Brain microvascular endothelial cell (primary cell): Measurements from ENCODE around the gene CHP1.
"Not testable (repeated sequence)": the region's sequence is repeated elsewhere in the genome, so short reads cannot be mapped to it uniquely, and the experiment has no call there.

ENCODE experiments used
- DNase-seq: peaks from one replicate; pipeline ENCODE4 v3.0.0-alpha.2; 2020
- H3K27ac ChIP-seq: fragments of 250-450 bp; sonication (Bioruptor Pico); 2 replicates; pipeline ENCODE4 v1.5.1; 2020; ENCODE audit warnings: mild to moderate bottlenecking, moderate library complexity
- H3K27me3 ChIP-seq: fragments of 250-450 bp; sonication (Bioruptor Pico); replicated peaks from 2 replicates; pipeline ENCODE4 v1.5.1; 2020; ENCODE audit warnings: mild to moderate bottlenecking
- H3K36me3 ChIP-seq: fragments of 250-450 bp; sonication (Bioruptor Pico); replicated peaks from 2 replicates; pipeline ENCODE4 v1.5.1; 2020; ENCODE audit warnings: mild to moderate bottlenecking
- H3K4me3 ChIP-seq: 2 replicates; pipeline ENCODE4 v1.5.1; 2011; ENCODE audit warnings: low read depth, mild to moderate bottlenecking, control low read depth, low read length, moderate library complexity
- in situ Hi-C: cut with HindIII; loops from 2 replicates; pipeline ENCODE4 v1.10.0; 2017; ENCODE audit warnings: low sequenced_read_pairs, low pct_ligation_motif_present
- TF ChIP-seq, protein P1 (sequence below): IDR thresholded peaks from 2 replicates; pipeline ENCODE4 v1.5.1; 2011; ENCODE audit warnings: low read depth, mild to moderate bottlenecking, moderate library complexity, low read length, control low read depth, inconsistent platforms; ENCODE audit errors: missing control alignments

Gene CHP1

GRCh38 chr15:41307679-41308078 is 76.6 kb downstream of the CHP1 start:
- TF ChIP-seq, protein P1, sequence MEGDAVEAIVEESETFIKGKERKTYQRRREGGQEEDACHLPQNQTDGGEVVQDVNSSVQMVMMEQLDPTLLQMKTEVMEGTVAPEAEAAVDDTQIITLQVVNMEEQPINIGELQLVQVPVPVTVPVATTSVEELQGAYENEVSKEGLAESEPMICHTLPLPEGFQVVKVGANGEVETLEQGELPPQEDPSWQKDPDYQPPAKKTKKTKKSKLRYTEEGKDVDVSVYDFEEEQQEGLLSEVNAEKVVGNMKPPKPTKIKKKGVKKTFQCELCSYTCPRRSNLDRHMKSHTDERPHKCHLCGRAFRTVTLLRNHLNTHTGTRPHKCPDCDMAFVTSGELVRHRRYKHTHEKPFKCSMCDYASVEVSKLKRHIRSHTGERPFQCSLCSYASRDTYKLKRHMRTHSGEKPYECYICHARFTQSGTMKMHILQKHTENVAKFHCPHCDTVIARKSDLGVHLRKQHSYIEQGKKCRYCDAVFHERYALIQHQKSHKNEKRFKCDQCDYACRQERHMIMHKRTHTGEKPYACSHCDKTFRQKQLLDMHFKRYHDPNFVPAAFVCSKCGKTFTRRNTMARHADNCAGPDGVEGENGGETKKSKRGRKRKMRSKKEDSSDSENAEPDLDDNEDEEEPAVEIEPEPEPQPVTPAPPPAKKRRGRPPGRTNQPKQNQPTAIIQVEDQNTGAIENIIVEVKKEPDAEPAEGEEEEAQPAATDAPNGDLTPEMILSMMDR, result no peak
- Histone ChIP-seq H3K27me3 (no peaks in the 10 kb centered on the region), H3K4me3 (no peak overlapping the region), H3K27ac (no peak overlapping the region), H3K36me3 (no peaks in the 10 kb centered on the region)
- DNase-seq, result no peak
- in situ Hi-C loops, result no loop called here

DNA sequence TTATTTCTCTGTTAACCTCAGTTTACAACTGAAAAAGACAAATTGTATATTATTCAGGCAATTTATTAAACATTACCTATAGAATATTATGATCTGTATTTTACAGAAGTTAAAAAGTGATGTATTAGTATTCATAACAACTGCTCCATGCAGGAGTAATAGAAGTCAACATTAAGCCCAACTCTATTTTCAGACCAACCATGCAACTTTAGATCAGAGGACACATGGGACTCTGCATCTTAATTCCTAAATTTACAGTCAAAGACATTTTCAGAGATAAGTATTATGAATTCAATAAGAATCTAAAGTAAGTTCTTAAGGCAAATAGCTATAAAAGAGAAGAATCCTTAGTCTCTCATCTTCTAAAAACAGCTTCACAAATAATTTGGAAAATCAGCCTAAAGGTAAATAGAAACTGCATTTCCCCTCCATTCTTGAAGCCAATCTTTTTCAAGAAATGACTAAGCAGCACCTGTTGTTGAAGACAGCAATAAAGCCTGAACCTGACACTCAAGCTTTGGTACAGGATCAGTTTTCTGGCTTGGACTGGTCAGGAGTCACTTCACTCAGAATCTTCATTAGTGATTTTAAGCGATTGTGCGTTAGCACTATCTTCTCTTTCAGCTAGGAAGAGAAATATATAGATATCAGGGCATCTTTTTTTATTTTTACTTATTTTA is 78.3 kb downstream of the CHP1 start:
- in situ Hi-C loops, result no loop called here
- no peaks in the 10 kb centered on the region for H3K36me3 ChIP-seq
- H3K27me3 ChIP-seq, result no peaks in the 10 kb centered on the region
- no peak overlapping the region for H3K27ac ChIP-seq
- no peak for DNase-seq
- TF ChIP-seq, protein P1, result no peak
- H3K4me3 ChIP-seq, result no peak overlapping the region

DNA sequence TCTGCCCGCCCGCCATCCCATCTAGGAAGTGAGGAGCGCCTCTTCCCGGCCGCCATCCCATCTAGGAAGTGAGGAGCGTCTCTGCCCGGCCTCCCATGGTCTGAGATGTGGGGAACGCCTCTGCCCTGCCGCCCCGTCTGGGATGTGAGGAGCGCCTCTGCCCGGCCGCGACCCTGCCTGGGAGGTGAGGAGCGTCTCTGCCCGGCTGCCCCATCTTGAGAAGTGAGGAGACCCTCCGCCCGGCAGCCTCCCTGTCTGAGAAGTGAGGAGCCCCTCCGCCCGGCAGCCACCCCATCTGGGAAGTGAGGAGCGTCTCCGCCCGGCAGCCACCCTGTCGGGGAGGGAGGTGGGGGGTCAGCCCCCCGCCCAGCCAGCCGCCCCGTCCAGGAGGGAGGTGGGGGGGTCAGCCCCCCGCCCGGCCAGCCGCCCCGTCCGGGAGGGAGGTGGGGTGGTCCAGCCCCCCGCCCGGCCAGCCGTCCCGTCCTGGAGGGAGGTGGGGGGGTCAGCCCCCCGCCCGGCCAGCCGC is 89.8 kb downstream of the CHP1 start:
- H3K36me3 ChIP-seq, H3K27ac ChIP-seq, H3K4me3 ChIP-seq, H3K27me3 ChIP-seq, in situ Hi-C loops, DNase-seq: not testable (repeated sequence)

GRCh38 chr15:41323611-41324010 is 92.5 kb downstream of the CHP1 start:
- no peak overlapping the region for H3K27ac ChIP-seq
- no peak for DNase-seq
- H3K4me3 ChIP-seq, result no peak overlapping the region
- H3K36me3 ChIP-seq, result no peaks in the 10 kb centered on the region
- in situ Hi-C loops, result no loop called here
- TF ChIP-seq, protein P1, result no peak
- no peaks in the 10 kb centered on the region for H3K27me3 ChIP-seq

DNA sequence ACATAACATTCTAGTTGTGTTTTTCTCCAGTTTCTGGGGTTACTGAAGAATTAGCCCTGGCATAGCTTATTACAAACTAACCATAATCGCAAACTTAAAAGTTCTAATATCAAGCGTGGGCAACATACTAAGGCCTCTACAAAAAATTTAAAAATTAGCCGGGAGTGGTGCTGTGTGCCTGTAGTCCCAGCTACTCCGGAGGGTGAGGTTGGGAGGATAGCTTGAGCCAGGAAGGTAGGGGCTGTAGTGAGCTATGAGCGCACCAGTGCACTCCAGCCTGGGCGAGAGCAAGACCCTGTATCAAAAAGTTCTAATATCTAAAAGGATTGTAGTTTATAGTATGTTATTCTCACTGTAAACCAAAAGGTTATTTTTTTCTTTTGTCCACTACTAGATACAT is 100.2 kb downstream of the CHP1 start:
- H3K36me3 ChIP-seq, result no peaks in the 10 kb centered on the region
- no peak overlapping the region for H3K27ac ChIP-seq
- TF ChIP-seq, protein P1, result no peak
- no peak overlapping the region for H3K4me3 ChIP-seq
- no peaks in the 10 kb centered on the region for H3K27me3 ChIP-seq
- in situ Hi-C loops, result no loop called here
- DNase-seq, result no peak
